Raji (cell line): ENCODE results near the gene MCCC2.

Experiments
- POLR2A ChIP-seq: IDR thresholded peaks from 2 replicates; pipeline ENCODE4 v1.6.1; 2011; ENCODE audit warnings: low read depth, low read length, control low read depth; ENCODE audit not compliant: insufficient read depth

Gene MCCC2

GRCh38 chr5:71658916-71659662, 71.9 kb downstream of the MCCC2 start:
- no peak for TF ChIP-seq POLR2A

- TF ChIP-seq POLR2A, result no peak
Measured at GRCh38 chr5:71662381-71662780, 75.2 kb downstream of the MCCC2 start.

GRCh38 chr5:71663191-71663969, 76.2 kb downstream of the MCCC2 start:
- no peak for TF ChIP-seq POLR2A

- TF ChIP-seq POLR2A, result no peak
Measured at GRCh38 chr5:71666321-71666720, 79.2 kb downstream of the MCCC2 start.

GRCh38 chr5:71677977-71678376, 90.8 kb downstream of the MCCC2 start:
- TF ChIP-seq POLR2A, result no peak

- TF ChIP-seq POLR2A, result no peak
Measured at GRCh38 chr5:71679714-71680113, 92.6 kb downstream of the MCCC2 start.

- TF ChIP-seq POLR2A, result no peak
Measured at GRCh38 chr5:71680510-71680909, 93.4 kb downstream of the MCCC2 start.

- TF ChIP-seq POLR2A, result no peak
Measured at GRCh38 chr5:71681296-71681695, 94.2 kb downstream of the MCCC2 start.

GRCh38 chr5:71684309-71684708, 97.2 kb downstream of the MCCC2 start:
- no peak for TF ChIP-seq POLR2A

GRCh38 chr5:71693828-71694427, 106.8 kb downstream of the MCCC2 start:
- no peak for TF ChIP-seq POLR2A

- no peak for TF ChIP-seq POLR2A
Measured at GRCh38 chr5:71695071-71695470, 107.9 kb downstream of the MCCC2 start.

- TF ChIP-seq POLR2A, result no peak
Measured at GRCh38 chr5:71695595-71695994, 108.5 kb downstream of the MCCC2 start.

- TF ChIP-seq POLR2A, result no peak
Measured at GRCh38 chr5:71697967-71698366, 110.8 kb downstream of the MCCC2 start.

- TF ChIP-seq POLR2A, result no peak
Measured at GRCh38 chr5:71699233-71699632, 112.1 kb downstream of the MCCC2 start.

- no peak for TF ChIP-seq POLR2A
Measured at GRCh38 chr5:71699751-71700150, 112.6 kb downstream of the MCCC2 start.

- no peak for TF ChIP-seq POLR2A
Measured at GRCh38 chr5:71700803-71701202, 113.7 kb downstream of the MCCC2 start.
